NOMO-1 (cell line): Measurements from ENCODE around the gene IFIT2.

Experiments used
- DNase-seq, 2 experiments: peaks; one replicate each; lab custom pipeline; 2025; ENCODE audit not compliant: unreplicated experiment in 2 of 2; lab: John Stamatoyannopoulos, UW

The IFIT2 gene

DNA sequence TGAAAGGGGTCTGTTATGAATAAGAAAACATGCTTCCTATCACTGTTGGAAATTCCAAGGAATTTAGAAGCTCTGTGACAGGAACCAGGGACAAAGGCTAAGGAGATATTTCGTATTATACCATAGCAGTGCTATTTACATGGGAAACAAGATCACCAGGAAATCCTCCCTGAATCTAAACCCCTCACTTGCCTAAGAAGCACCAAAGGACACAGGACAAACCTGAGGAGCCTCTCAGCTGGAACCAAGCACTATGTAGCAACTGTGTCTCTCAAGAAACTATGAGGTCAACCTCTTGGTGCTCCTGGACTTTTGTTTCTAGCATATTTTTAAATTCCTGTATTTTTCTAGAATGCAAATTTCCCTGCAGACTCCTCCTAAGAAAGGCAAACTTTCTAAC, 55.2 kb downstream of the IFIT2 start:
- no peak for DNase-seq

DNA sequence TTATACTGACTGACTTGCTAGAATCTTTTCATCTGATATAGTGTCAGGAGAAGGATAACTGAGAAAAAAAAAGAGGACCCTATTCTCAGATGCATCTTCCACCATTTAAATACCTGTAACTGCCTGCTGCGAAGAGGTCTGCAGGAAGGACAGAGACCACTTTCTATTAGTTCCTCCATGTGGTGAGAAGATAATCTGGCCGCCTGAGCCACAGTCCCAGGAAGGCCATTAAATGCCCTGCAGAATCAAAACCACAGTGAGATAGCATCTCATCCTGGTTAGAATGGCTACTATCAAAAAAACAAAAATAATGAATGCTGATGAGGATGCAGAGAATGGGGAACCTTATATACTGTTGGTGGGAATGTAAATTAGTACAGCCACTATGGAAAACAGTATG, 56.1 kb downstream of the IFIT2 start:
- no peak for DNase-seq
